GM19395 (cell line): ENCODE measurements around the gene CDC40.
"Not testable (repeated sequence)": the region's sequence is repeated elsewhere in the genome, so short reads cannot be mapped to it uniquely, and the experiment has no call there.

Experiments used
- ATAC-seq: cut with Tn5 transposase; IDR thresholded peaks from one replicate; pipeline ENCODE4 v1.9.1; 2021; ENCODE audit warnings: mild to moderate bottlenecking, moderate library complexity; ENCODE audit not compliant: unreplicated experiment

CDC40 gene

GRCh38 chr6:110198561-110198960 lies 18.3 kb downstream of the CDC40 start:
- no peak for ATAC-seq

GRCh38 chr6:110201151-110201884 lies 21.1 kb downstream of the CDC40 start:
- no peak for ATAC-seq

- no peak for ATAC-seq
These were observed 27.4 kb downstream of the CDC40 start for GRCh38 chr6:110207652-110208051.

GRCh38 chr6:110211753-110212152 lies 31.5 kb downstream of the CDC40 start:
- no peak for ATAC-seq

GRCh38 chr6:110214338-110214737 lies 34.1 kb downstream of the CDC40 start:
- no peak for ATAC-seq

- no peak for ATAC-seq
These were observed 35.9 kb downstream of the CDC40 start for GRCh38 chr6:110216140-110216539.

GRCh38 chr6:110217266-110217665 lies 37.0 kb downstream of the CDC40 start:
- ATAC-seq, result no peak

GRCh38 chr6:110221738-110222137 lies 41.5 kb downstream of the CDC40 start:
- no peak for ATAC-seq

- ATAC-seq, result no peak
These were observed 46.0 kb downstream of the CDC40 start for GRCh38 chr6:110226261-110226660.

- ATAC-seq, result no peak
These were observed 52.2 kb downstream of the CDC40 start for GRCh38 chr6:110232450-110232849.

- peak; percentile 97 for ATAC-seq
These were observed 53.6 kb downstream of the CDC40 start for GRCh38 chr6:110233770-110234374.

GRCh38 chr6:110236007-110236406 lies 55.8 kb downstream of the CDC40 start:
- not testable (repeated sequence) for ATAC-seq

GRCh38 chr6:110239526-110240274 lies 59.5 kb downstream of the CDC40 start:
- no peak for ATAC-seq

- not testable (repeated sequence) for ATAC-seq
These were observed 64.4 kb downstream of the CDC40 start for GRCh38 chr6:110244621-110245020.

GRCh38 chr6:110246378-110246777 lies 66.2 kb downstream of the CDC40 start:
- no peak for ATAC-seq

GRCh38 chr6:110246900-110247546 lies 66.8 kb downstream of the CDC40 start:
- ATAC-seq, result no peak

GRCh38 chr6:110250058-110250457 lies 69.8 kb downstream of the CDC40 start:
- no peak for ATAC-seq

GRCh38 chr6:110250838-110251237 lies 70.6 kb downstream of the CDC40 start:
- no peak for ATAC-seq

GRCh38 chr6:110255211-110255750 lies 75.1 kb downstream of the CDC40 start:
- ATAC-seq, result no peak

GRCh38 chr6:110256366-110256765 lies 76.1 kb downstream of the CDC40 start:
- no peak for ATAC-seq

GRCh38 chr6:110265273-110265672 lies 85.0 kb downstream of the CDC40 start:
- ATAC-seq, result no peak
